GM13977 (cell line): ENCODE results near the gene TRIM67.
"Not testable (repeated sequence)": the region's sequence is repeated elsewhere in the genome, so short reads cannot be mapped to it uniquely, and the experiment has no call there.

Experiments
- DNase-seq: peaks from one replicate; pipeline ENCODE4 v3.0.0; 2012; ENCODE audit warnings: low spot score
- CTCF ChIP-seq: IDR thresholded peaks from 2 replicates; pipeline ENCODE4 v1.5.1; 2012; ENCODE audit warnings: mild to moderate bottlenecking, control low read depth; ENCODE audit not compliant: insufficient read depth; ENCODE audit errors: extremely low read depth, missing control alignments
- in situ Hi-C: fragments of 300-500 bp; cut with MboI; formaldehyde crosslinking; loops from one replicate; pipeline ENCODE4 v1.12.0; 2022; ENCODE audit warnings: low sequenced_read_pairs, low pct_unique_long_range_greater_than_20kb, mixed read lengths, inconsistent platforms; ENCODE audit not compliant: unreplicated experiment

The TRIM67 gene

DNA sequence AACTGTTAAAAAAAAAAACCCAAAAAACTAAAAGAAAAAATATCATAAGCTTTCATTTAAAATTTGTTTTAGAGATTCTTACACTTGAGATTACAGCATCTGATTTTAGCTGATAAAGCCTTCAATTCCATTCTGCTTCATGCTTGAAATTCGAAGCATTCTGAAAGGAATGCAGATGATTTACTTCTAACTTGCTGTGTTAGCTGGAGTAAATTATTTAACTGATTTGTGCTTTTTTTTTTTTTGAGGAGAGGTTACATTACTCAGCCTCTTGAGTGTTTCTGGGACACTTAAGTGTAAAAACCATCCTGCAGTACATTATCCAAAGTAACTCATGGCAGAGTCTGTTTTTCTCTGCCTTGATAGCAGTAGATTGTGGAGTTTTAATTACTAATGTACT lies 4.5 kb upstream of the TRIM67 start:
- DNase-seq = no peak
- in situ Hi-C loops = no loop called here
- no peak for TF ChIP-seq CTCF

DNA sequence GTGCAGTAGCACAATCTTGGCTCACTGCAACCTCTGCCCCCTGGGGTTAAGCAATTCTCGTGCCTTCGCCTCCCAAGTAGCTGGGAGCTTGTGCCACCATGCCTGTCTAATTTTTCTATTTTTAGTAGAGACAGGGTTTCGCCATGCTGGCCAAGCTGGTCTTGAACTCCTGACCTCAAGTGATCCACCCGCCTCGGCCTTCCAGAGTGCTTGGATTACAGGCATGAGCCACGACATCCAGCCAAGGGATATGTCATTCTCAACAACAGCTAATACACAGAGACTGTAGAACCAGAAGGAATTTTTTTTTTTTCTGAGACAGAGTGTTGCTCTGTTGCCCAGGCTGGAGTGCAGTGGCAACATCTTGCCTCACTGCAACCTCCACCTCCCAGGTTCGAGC lies 3.7 kb upstream of the TRIM67 start:
- in situ Hi-C loops, DNase-seq: not testable (repeated sequence)

DNA sequence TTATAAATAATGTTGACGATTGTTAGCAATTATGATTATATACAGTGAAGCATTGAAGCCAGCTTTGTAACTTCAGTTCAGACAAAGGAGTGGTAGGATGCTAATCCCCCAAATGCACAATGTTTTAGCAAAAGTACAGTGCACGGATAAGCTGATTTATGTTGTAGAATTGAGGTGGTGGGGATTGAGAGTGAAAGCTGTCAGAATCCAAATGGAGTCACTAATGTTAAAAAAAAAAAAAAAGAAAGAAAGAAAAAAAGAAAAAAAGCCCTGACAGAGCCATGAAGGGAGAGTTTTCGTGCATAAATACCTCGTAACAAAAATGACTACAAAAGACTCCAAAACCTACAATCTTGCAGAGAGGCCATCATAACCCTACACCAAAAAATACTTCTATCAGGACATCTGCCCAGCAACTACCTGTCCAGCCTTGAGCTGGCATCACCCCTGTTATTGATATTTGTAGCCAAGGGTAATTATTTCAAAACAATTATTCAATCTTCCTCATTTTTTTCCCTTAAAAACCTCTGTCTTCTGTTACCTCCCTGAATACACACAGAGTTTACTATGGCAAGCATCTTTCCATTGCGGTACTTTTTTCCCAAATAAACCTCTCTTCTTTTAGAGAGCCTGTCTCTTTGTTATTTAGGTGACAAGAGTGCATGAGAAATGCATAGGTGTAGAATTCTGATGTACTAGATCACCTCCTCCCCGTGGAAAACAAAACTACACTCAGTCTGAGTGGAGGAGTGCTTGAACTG lies 2.5 kb upstream of the TRIM67 start:
- in situ Hi-C loops = no loop called here
- no peak for TF ChIP-seq CTCF
- no peak for DNase-seq

GRCh38 chr1:231159963-231160761 lies 1.7 kb upstream of the TRIM67 start:
- in situ Hi-C loops = no loop called here

GRCh38 chr1:231160895-231161666 lies 777 bp upstream of the TRIM67 start:
- TF ChIP-seq CTCF = no peak
- no peak for DNase-seq
- in situ Hi-C loops = no loop called here

More at GRCh38 chr1:231159963-231160761, 1.7 kb upstream of the TRIM67 start:
- TF ChIP-seq CTCF = no peak
- DNase-seq = no peak

DNA sequence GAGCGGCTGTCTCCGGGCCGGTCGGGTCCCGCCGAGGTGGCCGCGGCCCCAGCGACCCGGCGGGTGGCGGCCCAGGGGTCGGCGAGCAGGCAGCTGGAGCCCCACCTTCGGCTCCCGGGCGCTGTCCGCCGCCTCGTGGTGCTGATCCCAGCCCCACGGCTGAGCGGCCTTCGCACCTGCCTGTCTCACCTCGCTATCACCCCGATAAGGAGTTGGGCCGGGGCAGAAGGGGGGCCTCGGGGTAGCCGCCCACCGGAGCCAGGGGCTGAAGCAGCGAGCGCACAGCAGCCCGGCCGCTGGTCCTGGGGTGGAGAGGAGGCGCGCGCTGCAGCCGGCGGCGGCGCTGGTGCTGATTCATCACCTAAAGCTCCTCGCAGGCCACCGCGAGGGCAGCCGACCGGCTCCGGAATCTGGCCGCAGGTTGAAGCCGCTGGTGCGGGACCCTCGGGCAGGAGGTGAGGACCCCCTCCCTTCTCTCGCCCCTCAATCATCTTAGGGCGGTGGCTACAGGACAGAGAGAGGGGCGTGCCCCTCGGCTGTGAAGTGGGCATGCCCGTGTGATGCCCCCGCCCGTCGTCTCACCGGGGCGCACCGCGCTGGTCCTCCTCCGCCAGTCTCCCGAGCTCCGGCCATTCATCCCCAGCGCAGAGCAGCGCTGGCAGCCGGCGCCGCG lies 575 bp downstream of the TRIM67 start:
- TF ChIP-seq CTCF = no peak
- peak; percentile 83 for DNase-seq
- in situ Hi-C loops = no loop called here
